HG03159 (cell line): ENCODE data around the gene CALB2.

ENCODE experiments used
- ATAC-seq: cut with Tn5 transposase; IDR thresholded peaks from one replicate; pipeline ENCODE4 v1.9.1; 2021; ENCODE audit warnings: mild to moderate bottlenecking, moderate library complexity; ENCODE audit not compliant: unreplicated experiment

The CALB2 gene

GRCh38 chr16:71384073-71384724 lies 25.7 kb downstream of the CALB2 start:
- ATAC-seq: no peak

GRCh38 chr16:71387045-71387871 lies 28.7 kb downstream of the CALB2 start:
- ATAC-seq: no peak

DNA sequence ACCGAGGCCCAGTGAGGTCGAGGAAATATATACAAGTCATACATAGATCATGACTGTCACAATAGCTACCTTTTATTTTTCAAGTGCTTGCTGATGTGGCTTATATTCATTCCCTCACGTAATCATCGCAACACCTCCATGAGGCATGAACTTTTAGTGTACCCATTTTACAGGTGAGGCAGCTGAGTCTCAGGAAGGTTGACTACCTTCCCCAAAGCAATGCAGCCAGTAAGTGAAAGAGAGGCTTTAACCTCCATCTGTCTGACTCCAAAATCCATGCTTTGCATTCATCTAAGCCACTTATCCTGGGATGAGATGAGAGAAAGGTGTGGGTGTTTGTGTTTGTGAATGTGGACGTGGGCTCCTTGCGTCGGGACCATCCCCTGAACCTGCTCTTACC lies 30.8 kb downstream of the CALB2 start:
- no peak for ATAC-seq

DNA sequence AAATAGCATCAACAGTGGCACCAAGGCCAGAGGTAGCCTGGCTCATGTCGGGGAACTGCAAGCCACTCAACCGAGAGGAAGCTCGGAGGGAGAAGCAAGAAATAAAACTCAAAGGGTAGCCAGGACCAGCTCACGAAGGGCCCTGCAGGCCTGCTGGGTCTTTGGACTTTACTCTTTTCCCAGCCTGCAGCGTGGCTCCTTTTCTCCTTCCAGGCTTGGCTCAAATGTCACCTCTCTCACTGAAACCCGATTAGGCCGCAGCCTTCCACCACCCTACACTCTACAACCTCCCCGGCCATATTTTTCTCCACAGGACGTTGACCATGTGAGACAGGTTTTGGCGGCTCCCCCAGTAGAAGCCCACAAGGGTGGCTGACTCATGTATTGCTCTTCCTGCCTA lies 38.1 kb downstream of the CALB2 start:
- no peak for ATAC-seq

DNA sequence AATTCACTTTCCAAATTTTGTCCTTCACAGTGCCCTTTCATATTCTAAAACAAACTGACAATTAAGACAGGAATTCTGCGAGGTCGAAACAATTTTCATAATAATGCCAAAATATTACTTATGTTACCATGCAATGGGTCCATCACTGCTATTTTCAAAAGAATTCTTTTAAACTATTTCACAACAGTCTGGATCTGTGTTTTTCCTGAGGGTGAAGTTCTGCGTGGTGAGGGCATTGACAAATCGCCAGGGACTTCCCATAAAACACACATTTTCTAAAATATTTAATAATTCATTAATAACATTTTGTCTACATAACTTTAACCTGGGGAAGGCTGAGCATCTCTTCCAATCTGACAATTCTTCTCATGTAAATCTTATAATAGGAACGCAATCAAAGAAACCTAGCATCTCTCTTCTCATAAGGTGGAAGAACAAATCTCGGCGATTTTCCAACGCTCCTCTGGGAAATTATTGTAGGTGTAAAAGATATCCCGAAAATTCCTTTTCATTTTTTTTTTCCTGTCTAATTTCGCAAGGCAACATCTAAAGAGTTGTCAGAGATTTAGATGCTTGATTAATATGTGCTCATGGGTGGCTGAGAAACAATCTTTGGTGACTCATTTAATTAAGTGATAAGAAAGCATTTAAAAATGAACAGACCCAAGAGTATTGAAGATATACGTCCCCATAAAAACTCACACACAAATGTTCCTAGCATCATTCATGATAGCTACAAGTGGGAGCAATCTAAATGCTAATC lies 41.5 kb downstream of the CALB2 start:
- no peak for ATAC-seq

DNA sequence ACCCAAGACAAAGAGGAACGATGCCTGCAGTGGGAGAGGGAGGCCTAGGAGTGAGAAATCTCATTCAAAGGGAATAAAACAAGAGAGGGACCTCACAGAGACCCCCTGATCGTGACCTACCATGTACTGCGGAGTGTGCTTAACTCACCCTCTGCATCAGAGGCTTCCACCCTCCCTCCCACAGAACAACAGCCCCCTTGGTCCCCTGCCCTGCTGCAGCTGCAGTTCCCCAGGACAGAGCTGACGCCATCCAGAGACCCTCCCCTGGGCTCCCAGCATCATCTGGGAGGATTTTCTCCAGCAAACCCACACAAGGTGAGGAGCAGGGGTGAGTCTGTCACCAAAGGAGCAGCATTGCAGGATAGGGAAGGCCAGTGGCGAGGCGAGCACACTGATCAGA lies 43.5 kb downstream of the CALB2 start:
- ATAC-seq: no peak

- ATAC-seq: no peak
Measured at GRCh38 chr16:71402674-71403073, 44.2 kb downstream of the CALB2 start.

DNA sequence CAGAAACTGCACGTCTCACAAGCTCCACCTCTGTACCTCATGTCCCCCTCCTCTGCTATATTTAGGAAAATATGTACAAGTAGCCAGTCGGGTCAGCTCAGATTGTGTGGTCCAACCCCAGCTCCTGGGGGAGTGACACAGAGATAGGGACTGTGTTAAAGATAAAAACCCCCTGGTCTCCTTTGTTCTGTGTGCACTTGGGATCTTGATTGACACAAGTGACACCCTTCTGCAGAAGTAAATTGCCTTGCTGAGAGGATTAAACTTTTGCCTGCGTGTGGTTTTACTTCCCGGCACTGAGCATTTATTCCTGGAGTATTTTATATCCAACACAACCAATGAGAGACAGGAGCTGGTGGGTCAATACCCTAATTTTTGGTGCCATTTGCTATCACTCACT lies 45.8 kb downstream of the CALB2 start:
- ATAC-seq: no peak

- no peak for ATAC-seq
Measured at GRCh38 chr16:71406316-71406715, 47.8 kb downstream of the CALB2 start.

DNA sequence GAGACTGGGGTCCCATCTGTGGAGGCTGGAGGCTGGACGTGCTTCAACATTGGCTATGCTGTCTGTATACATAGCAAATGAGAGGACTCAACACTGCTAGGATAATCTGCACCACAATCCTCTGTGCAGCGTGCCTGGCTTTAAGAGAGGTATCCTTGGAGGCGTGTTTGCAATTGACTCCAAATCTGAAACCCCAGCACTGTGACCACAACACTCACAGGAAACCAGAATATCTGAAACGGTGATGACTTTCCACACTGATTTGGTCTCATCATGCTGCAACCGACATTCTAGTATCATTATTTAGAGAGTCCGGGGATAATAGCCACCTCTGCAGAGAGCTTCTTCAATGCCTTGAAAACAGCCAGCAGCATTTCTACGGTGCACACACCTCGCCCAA lies 48.2 kb downstream of the CALB2 start:
- no peak for ATAC-seq

DNA sequence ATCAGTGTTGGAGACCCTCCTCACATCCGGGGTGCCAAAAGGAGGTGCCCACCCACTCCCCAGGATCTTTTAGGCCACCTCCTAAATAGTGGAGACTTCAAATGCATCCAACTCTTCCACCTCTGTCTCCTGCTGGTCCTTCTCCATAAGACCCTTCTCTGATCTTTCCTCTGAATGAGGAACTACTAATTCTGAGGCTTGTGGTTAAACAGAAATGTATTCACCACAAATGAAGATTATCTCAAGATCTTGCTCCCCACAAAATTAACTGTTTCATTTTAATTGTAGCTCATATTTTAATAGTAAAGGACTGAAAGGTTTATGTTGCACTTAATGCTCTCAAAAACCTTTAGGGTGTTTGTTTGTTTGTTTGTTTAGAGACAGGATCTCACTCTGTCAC lies 49.2 kb downstream of the CALB2 start:
- ATAC-seq: no peak

GRCh38 chr16:71408536-71408935 lies 50.0 kb downstream of the CALB2 start:
- no peak for ATAC-seq

- ATAC-seq: no peak
Measured at GRCh38 chr16:71409011-71409775, 50.7 kb downstream of the CALB2 start.

DNA sequence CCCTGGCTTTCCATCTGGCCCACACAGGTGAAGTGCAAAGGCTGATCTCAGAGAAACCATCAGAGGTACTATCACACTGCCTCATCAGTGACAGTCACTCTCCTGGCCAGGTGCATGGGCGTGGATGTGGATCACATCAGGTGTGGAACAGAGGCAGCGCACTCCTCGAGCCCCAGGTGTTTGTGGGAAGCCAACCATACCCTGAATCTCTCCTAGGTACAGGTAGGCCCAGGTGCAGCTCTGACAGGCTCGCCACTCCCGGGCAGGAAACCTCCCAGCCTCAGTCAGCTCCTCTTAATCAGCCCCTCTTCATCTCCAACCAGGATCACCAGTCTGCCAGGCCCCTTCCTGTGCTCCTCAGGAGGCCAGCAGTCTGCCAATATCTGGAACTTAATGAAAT lies 51.6 kb downstream of the CALB2 start:
- no peak for ATAC-seq

DNA sequence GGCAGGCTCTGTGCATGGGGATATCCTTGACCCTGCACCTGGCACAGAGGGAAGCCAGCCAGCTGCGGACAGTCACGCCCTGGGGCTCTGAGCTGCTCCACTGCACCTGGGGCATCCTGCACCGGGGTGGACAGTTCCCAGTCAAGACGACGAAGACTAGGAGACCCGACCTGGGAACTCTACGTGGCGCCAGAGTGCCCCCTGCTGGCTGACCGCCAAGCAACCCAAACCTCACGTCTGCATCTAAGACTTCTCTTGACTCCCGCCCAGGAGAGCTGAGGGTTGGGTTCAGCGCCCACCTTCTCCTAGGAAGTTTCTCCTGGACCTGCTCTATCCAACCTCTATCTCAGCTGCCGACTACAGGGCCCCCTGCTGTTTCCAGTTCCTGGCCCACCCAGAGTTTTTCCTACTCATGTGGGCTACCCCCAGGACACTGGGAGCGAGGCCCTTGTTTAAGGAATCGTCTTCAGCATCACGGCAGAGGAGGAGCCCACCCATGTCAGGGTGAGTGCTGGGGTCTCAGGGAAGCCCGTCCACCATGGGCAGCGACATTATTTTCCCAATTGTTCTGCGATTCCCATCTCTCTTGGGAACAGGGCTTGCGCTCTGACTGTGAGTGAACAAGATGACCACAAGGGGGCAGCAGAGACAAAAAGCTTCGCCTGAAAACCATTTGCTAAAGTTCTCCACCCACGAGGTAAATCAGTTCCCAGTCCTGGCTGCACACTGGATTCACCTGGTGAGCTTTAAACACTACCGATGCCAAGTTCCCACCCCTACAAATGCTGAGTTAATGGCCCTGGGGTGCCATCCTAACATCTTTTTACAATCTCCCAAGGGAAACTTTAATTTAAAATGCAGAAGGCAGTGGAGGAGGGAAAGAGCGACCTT lies 54.0 kb downstream of the CALB2 start:
- no peak for ATAC-seq

- ATAC-seq: no peak
Measured at GRCh38 chr16:71413341-71413740, 54.8 kb downstream of the CALB2 start.

- no peak for ATAC-seq
Measured at GRCh38 chr16:71414038-71414437, 55.5 kb downstream of the CALB2 start.

DNA sequence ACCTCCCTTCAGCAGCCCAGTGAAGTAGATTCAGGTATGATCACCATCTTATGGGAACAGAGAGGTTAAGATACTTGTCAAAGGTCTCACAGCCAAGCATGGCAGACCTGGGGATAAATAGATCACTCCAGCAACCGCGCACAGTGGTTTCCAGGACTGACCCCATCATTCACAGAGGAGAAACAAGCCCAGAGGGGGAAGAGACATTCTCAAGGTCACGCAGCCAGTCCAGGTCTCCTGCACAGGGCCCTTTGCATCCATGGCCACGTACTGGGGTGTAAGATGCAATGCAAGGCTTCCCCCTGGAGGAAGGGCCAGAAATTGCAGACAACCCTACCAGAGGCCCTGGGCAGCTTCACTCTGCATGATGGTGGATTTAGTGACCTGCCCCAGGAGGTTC lies 63.4 kb downstream of the CALB2 start:
- ATAC-seq: no peak

GRCh38 chr16:71423016-71423415 lies 64.5 kb downstream of the CALB2 start:
- ATAC-seq: no peak

GRCh38 chr16:71423865-71424264 lies 65.3 kb downstream of the CALB2 start:
- no peak for ATAC-seq
